MM.1S (cell line): ENCODE data around the gene HOXB7.

Experiments used
- EZH2 ChIP-seq: fragments of 300-600 bp; sonication (generic); optimal IDR thresholded peaks from 2 replicates; pipeline ENCODE3; 2017; ENCODE audit warnings: low read depth, mild to moderate bottlenecking, antibody characterized with exemption, low read length, mixed read lengths
- TF ChIP-seq, protein P1 (sequence below): fragments of 300-600 bp; sonication (generic); IDR thresholded peaks from 2 replicates; pipeline ENCODE4 v1.5.1; 2016; ENCODE audit warnings: antibody characterized with exemption, low read length, mixed read lengths

DNA sequence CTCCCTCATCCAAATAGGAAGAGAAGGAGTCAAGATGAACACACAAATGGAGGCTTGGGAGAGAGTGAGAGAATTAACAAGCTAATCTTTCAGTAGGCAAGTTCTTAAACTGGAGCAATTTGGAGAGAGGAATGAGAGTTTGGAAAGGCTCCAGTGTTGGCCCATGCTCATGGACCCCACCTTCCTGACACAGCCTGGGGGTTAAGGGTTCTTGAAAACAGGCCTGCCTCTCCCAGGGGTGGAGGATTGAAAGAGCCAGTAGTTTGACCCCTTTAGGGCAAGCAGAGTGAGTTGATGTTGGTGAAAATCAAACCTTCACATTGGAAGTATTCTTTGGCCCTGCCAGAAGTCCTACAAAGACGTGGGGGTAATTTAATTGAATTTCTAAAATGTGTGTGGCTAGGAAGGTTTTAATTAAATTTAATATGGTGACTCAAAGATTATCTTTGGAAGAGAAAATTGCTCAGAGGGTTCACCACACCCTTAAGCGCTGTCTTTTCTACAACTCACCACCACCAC lies 26.5 kb downstream of the HOXB7 start:
- TF ChIP-seq, protein P1, sequence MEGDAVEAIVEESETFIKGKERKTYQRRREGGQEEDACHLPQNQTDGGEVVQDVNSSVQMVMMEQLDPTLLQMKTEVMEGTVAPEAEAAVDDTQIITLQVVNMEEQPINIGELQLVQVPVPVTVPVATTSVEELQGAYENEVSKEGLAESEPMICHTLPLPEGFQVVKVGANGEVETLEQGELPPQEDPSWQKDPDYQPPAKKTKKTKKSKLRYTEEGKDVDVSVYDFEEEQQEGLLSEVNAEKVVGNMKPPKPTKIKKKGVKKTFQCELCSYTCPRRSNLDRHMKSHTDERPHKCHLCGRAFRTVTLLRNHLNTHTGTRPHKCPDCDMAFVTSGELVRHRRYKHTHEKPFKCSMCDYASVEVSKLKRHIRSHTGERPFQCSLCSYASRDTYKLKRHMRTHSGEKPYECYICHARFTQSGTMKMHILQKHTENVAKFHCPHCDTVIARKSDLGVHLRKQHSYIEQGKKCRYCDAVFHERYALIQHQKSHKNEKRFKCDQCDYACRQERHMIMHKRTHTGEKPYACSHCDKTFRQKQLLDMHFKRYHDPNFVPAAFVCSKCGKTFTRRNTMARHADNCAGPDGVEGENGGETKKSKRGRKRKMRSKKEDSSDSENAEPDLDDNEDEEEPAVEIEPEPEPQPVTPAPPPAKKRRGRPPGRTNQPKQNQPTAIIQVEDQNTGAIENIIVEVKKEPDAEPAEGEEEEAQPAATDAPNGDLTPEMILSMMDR: no peak
- TF ChIP-seq EZH2: no peak
